Measurements from ENCODE around the gene CNTNAP2. TPM values are rescaled to one million over a fixed set of nuclear protein-coding genes. Genes with fewer than 3 reads are reported as not detected.

CNTNAP2 gene
- total RNA-seq, 4 donors from 2014 or later: 0.42 TPM; not detected in 3

GRCh38 chr7:147525325-147525724 is 1408.7 kb downstream of the CNTNAP2 start:
- Histone ChIP-seq H3K4me1 (no peaks in the 10 kb centered on the region), H3K36me3 (no peaks in the 10 kb centered on the region), H3K27me3 (no peaks in the 10 kb centered on the region), H3K9me3 (no peaks in the 10 kb centered on the region), H3K27ac (no peak overlapping the region), H3K4me3 (no peak overlapping the region)
- WGBS, 2 donors: 91 to 96% methylated on average over 2 of the region's 2 CpGs
- TF ChIP-seq EP300 (IDR thresholded peaks at IDR 0.05): no peak
- no peak for TF ChIP-seq CTCF (IDR thresholded peaks at IDR 0.05)
- no peak for TF ChIP-seq POLR2A (IDR thresholded peaks at IDR 0.05)
- DNase-seq (ENCODE audit: low spot score in 2 of 2): no peak

GRCh38 chr7:147535701-147536111 is 1419.1 kb downstream of the CNTNAP2 start:
- no peak for TF ChIP-seq CTCF (IDR thresholded peaks at IDR 0.05)
- no peak for TF ChIP-seq EP300 (IDR thresholded peaks at IDR 0.05)
- TF ChIP-seq POLR2A (IDR thresholded peaks at IDR 0.05): no peak
- Histone ChIP-seq H3K4me3 (no peak overlapping the region), H3K27ac (no peak overlapping the region), H3K4me1 (no peaks in the 10 kb centered on the region), H3K27me3 (no peaks in the 10 kb centered on the region), H3K9me3 (no peaks in the 10 kb centered on the region), H3K36me3 (no peaks in the 10 kb centered on the region)
- DNase-seq (ENCODE audit: low spot score in 2 of 2): no peak
- 62% methylated on average over 6 of the region's 6 CpGs for WGBS, 2 donors

GRCh38 chr7:147539685-147540084 is 1423.1 kb downstream of the CNTNAP2 start:
- H3K27ac ChIP-seq: no peak overlapping the region
- no peaks in the 10 kb centered on the region for H3K36me3 ChIP-seq
- DNase-seq (ENCODE audit: low spot score in 2 of 2): no peak
- H3K4me1 ChIP-seq: no peaks in the 10 kb centered on the region
- H3K9me3 ChIP-seq: peaks cover 0 to 14% (median 0%) of the 10 kb centered on the region in 4 donors
- H3K4me3 ChIP-seq: no peak overlapping the region
- H3K27me3 ChIP-seq: no peaks in the 10 kb centered on the region
- TF ChIP-seq CTCF (IDR thresholded peaks at IDR 0.05) (no peak), EP300 (IDR thresholded peaks at IDR 0.05) (no peak), POLR2A (IDR thresholded peaks at IDR 0.05) (no peak)
- 15 to 23% methylated on average over 2 of the region's 2 CpGs for WGBS, 2 donors

- no peak for DNase-seq (ENCODE audit: low spot score in 2 of 2)
- Histone ChIP-seq H3K36me3 (no peaks in the 10 kb centered on the region), H3K9me3 (peaks cover 0 to 14% (median 0%) of the 10 kb centered on the region in 4 donors), H3K4me3 (no peak overlapping the region), H3K27me3 (no peaks in the 10 kb centered on the region), H3K4me1 (no peaks in the 10 kb centered on the region), H3K27ac (no peak overlapping the region)
- TF ChIP-seq EP300 (IDR thresholded peaks at IDR 0.05): no peak
- no peak for TF ChIP-seq CTCF (IDR thresholded peaks at IDR 0.05)
- TF ChIP-seq POLR2A (IDR thresholded peaks at IDR 0.05): no peak
- WGBS, 2 donors: 89 to 91% methylated on average over 6 of the region's 6 CpGs
Measured at GRCh38 chr7:147540743-147541142, 1424.1 kb downstream of the CNTNAP2 start.

- Histone ChIP-seq H3K36me3 (no peaks in the 10 kb centered on the region), H3K27me3 (no peaks in the 10 kb centered on the region), H3K27ac (no peak overlapping the region), H3K9me3 (peaks cover 0 to 14% (median 0%) of the 10 kb centered on the region in 4 donors), H3K4me1 (no peaks in the 10 kb centered on the region), H3K4me3 (no peak overlapping the region)
- TF ChIP-seq EP300 (IDR thresholded peaks at IDR 0.05) (no peak), CTCF (IDR thresholded peaks at IDR 0.05) (no peak), POLR2A (IDR thresholded peaks at IDR 0.05) (no peak)
- 74 to 86% methylated on average over 4 of the region's 4 CpGs for whole genome bisulfite sequencing, 2 donors
- DNase-seq (ENCODE audit: low spot score in 2 of 2): no peak
Measured at GRCh38 chr7:147541261-147541660, 1424.7 kb downstream of the CNTNAP2 start.

All from tibial nerve (tissue), 4 donors.